Regular cardiac myocyte (primary cell): Measurements from ENCODE around the gene KCNA4. TPM values are rescaled to one million over a fixed set of nuclear protein-coding genes. Genes with fewer than 3 reads are reported as not detected.

Source experiments
- total RNA-seq: library from RNA; depleted of rRNA; stranded (reverse); fragments of >200 nt; gene quantifications from 2 replicates; pipeline ENCODE4 v1.2.3, GENCODE V29; 2014

KCNA4 gene
- under 0.01 TPM in 1 of 2 replicates, not detected in the other for total RNA-seq

DNA sequence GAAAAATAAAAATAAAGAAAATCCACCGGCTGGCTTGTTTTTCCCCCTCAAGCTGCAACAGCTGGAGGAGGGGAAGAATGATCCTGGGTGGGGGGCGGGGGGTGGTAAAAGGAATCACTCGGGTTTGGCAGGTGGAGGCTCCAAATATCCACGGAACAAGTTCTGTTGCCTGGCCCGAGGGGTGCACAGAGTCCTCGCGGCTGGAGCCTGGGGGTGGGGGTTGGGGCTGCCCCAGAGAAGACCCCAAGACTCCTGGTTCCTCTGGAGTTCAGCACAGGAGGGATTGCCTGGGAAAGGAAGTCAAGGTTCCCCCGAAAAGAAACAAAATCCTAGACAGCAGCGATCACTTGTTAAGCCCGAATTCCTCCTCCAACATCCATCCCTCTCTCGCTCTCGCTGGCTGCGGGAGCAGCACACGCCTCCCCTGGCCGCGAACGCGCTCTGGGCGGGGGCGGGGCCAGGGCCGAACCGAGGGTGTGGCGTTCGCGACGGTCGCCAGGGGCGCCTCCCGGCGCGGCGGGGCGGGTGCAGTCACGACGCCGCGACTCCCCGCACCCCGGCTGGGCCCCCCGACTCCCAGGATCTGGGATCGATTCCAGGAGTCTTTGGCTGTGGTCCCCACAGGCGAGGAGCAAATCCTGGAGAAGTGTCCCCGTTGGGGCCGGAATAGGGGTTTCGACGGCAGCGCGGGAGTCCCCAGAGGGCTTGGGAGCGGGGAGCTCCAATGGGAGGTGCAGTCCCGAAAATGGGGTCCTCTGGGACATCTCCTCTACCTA is at the start of gene KCNA4:
Gene KCNA4, minus strand, starts transcription at position 443 of the 776 bp plus-strand sequence. CDS start 4,352 bp downstream, outside the sequence.

Other genes starting within 250 kb of the KCNA4 start
- not detected in 2 replicates for gene FSHB, start 214.0 kb upstream of the KCNA4 start, total RNA-seq